Lung microvascular endothelial cell (primary cell): ENCODE results near the gene ZNF319. TPM values are rescaled to one million over a fixed set of nuclear protein-coding genes. Genes with fewer than 3 reads are reported as not detected.

Source experiments
- DNase-seq, 2 donors: peaks; one replicate each; pipeline versions ENCODE4 v3.0.0 to v3.0.0-alpha.2; 2010; ENCODE audit warnings: low read depth in 2 of 2
- total RNA-seq: library from RNA; depleted of rRNA; stranded (reverse); fragments of >200 nt; gene quantifications from 2 replicates; pipeline ENCODE4 v1.2.1, GENCODE V29; 2014

Gene ZNF319
- total RNA-seq, 1 donor from 2014 or later, result 2.4 TPM

DNA sequence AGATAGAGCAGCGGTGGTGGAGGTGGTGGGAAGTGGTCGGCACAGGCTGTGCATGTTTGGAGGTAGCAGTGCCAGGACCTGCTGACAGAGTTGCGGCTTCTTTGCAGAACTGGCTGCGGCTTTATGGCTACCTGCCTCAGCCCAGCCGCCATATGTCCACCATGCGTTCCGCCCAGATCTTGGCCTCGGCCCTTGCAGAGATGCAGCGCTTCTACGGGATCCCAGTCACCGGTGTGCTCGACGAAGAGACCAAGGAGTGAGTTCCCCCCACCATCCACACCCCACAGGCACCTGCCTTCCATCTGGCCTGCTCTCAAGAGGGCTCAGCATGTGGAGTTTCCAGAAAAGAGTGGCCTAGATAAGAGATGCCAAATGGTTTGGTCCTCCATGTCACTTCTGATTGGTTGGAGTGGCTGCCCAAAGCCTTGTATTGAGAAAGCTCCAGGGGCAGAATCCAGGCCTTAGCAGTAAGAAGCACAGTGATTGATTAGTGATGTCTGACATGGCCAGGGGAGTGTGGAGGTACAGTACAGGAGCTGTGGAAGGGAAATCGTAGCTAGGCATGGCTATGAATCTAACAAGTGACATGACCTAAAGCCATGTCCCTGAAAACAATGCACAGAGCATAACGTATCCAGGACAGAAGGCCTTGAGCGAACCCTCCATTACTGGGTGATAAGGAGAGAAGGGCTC lies 37.0 kb upstream of the ZNF319 start:
- no peak for DNase-seq

DNA sequence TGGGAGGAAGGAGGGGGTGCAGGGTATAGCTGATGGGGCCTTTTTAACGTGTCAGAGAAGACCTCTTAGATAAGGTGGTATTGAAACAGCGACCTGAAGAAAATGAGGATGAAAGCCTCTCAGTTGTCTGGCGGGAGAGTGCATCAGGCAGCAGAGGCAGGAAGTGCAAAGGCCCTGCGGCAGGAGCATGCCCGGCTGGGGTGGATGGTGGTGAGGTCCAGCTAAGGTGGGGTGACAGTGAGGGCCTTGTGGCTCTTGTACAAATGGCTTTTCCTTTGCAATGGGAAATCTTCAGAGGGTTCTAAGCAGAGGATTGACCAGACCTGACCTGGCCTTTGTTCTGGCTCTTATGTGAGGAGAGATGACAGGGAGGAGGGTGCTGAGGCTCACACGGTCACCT lies 36.5 kb upstream of the ZNF319 start:
- DNase-seq, result no peak

DNA sequence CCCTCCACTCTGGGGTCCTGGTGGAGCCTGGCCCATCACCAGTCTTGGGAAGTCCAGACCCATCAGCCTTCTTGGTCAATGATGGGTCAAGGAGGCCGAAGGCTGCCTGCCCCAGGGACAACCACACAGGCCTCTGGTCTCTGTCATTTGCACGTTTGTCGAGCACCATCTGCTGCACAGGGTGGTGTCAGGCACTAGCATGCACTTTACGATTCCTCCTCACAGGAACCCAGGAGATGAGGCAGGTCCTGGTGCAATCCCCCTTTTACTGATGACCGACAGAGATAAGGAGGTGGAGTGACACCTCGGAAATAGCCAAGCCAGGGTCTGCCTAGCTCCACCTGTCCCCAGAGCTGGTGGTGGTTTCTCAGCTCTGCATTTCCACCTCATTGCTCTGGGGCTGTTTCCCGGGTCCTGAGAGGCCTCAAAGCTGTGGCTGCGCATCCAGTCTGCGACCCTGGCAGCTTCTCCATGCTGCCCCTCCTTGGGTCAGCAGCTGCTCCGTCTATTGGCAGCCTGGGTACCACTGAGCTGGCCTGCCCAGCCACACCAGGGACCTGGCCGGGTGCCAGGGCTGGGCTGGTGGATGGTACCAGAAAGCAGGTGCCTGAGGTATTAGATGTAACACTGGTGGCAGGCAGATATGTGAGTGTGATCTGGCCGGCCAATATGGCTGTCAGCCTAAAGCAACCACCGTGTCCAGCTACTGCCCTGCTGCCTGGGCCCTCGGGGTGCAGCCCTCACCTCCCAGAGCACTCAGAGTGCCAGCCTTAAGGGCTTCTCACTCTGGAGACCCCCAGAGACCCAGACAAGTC lies 35.1 kb upstream of the ZNF319 start:
- no peak for DNase-seq

DNA sequence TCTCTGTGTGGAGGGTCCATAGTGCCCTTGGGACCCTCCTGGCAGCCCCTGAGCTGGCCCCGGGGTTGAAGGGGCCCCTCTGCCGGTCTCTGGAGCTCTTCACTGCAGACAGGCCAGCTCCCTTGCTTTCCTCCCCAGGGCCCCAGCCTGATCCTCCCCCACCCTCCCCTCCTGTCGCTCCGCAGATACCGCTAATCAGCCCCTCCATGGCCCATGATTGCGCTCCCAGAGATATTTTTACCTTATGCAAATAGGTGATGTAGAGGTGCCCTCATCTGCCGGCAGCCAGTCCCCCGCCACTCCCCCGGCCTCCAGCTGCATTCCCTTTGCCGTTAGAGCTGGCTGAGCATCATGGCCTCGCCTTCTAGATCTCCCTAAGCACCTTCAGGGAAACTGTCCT lies 34.3 kb upstream of the ZNF319 start:
- DNase-seq, result no peak

DNA sequence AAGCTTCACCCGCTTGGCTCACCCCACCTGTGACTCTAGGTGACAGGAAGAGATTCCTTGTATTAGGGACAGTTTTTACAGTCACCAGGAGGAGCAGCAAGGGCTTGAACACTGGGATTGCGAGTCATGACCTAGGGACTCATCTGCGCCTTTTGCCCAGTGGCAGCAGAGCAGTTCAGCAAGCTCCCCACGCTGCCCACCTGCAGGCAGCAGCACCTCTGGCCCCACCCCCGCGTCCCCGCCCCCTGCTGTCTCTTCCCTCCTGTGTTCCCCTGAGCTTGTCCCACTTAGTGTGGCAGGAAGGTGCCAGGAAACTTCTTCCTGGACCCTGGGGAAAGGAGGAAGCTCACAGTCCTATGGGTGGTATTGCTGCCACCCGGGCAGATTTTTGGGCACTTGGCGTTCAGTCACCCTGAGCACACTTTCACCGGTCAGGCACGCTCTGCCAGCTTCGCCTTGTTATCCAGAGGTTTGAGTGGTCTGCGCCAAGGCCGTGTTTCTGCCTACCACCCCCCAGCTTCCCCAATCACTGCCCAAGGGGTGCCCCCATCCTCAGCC lies 33.7 kb upstream of the ZNF319 start:
- DNase-seq, result no peak

DNA sequence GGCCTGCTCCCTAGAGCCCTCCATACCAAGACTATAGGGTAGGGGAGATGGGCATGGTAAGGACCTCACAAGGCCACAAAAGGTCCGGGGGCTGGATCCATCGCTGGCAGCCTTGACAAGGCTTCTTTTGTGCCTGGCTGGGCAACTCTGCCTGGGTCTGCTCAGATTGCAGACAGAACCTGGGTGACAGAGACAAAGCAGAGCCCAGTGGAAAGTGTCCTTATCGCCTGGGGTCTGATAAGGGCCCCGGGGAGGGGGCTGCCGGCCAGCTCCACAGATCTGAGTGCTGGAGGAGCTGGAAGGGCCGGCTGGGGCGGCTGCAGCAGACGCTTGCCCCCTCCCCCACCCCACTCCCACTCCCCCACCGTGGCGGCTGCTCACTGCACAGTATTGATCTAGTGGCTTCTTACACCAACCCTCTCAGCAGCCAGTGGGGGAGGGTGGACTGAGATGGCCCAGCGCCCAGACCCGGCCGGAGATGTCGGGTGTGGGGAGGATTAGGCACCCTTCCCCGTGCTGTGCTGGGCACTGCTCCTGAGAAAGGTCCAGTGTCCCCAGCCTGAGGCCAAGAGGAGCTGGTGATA lies 32.3 kb upstream of the ZNF319 start:
- no peak for DNase-seq

DNA sequence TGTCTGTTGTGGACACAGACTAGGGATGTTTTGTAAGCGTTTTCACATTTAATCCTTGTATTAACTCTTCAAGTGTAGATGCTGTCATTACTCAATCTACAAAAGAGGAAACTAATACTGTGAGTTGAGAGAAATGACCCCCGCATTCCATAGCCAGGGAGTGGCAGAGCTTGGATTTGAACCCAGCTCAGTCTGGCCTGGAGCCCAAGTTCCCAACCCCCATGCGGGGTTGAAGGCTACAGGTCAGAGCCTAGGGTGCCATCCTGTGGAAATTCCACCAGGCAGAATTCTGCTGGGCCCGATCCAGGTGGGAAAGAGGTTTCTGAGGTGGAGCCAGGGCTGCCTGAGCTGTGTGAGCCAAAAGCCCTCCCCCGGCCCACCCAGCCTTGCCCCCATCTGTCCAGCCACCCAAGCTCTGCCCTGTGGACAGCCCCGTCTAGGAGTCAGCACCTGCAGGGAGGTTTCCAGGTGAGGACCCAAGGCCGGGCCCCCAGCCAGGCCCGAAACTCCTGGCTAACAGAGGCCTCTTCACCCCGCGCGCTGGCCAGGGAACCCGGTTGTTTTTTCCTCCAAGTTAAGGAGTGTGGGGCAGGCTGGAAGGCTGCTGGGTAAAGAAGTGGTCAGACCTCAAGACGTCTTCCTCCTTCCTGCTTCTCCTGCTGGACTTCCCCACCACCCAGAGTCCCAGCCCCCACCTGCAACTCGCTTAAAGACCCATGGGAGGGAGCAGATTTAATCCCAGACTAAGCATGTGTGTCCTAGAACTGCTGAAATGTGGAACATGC lies 30.7 kb upstream of the ZNF319 start:
- DNase-seq, result no peak

DNA sequence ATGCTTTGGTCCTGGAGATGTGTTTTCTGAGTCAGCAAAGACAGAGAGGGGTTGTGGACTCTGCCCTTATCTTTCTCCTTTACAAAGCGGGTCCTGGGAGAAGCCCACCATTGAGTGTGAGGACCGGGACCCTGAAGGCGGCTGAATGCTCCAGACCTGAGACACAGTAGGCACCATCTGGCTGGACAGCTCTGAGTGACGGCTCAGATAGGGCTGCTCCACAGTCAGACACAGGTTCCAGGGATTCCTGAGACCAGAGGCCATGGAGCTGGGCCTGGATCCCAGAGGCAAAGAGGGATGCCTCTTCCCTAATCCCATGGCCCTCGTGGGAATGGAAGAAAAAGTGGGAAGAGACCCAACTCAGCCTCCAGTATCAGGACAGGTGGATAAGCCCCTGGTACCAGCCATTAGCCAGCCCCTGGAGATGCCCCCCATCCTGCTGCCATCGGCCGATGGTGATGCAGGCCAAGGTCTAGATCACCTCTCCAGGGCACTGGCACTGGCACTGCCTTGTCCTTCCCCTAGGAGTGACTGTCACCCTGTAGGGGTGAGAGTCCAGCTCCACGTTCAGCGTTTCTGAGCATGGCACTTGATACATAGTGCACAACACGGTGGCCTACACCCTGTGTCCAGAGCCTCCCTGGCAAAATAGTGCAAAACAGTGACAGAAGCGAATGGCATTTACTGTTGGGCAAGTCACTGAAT lies 29.8 kb upstream of the ZNF319 start:
- no peak for DNase-seq

DNA sequence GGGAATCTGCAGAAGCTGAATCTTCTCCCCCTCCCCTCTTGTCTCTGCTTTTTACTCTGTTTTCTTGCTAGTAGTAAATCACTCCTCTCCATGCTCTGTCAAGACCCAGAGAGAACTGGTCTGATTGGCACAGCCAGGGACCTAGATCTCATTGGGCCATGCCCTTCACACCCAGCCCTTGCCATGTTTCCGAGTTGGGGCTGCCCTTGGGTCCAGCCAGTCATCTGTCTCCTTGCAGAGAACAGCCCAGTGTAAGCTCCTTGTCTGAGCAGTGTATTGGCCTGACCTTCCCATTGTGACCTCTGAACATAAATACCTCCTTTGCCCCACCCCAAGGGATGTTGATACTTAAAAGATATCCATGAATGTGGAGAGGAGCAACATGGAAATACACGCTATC lies 28.9 kb upstream of the ZNF319 start:
- no peak for DNase-seq

DNA sequence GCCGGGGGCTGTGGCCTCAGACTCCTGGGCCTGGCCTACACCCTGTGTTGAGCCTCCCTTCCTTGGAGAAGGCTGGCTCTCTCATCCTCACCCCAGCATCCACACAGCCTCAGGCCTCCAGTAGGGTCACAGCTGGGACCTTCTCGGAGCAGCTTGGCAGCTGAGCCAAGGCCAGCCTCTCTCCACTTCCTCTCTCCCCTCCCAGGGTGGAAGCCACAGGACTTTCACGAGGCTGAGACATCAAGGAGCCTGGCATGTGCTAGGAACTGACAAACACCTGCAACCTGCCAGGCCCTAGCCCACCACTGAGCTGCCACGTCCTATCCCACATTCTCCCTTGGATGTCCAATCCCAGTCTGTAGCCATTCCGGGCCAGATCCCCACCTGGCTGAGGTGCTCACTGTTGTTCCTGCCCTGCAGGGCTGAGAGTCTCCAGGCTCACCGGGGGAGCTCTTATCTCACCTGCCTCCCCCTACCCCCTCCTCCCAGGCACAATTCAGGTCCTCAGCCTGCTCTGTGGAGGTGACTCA lies 28.1 kb upstream of the ZNF319 start:
- no peak for DNase-seq

DNA sequence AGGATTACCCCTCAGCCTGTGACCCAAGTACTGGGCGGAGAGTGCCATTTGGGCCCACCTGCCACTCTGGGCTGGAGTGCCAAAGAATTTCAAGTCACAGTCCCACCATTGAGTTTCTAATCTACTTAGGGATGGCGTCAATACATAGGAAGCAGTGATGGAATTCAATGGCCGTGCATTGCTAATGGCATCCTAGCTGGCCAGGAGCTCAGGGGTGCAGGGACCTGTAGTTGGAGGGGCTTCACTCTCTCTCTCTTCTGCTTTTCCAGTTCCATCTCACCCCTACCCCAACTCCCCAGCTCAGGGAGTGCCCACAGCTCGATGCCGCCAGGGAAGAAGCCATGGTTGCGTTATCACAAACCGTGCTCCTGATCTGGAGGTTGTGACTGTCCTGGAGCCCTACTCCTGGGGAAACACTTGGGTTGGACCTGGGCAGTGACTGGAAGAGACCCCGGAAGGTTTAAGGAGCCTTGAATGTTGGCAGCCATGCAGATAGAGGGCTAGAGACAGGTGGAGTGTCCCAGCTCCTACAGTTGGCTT lies 27.5 kb upstream of the ZNF319 start:
- DNase-seq, result no peak

DNA sequence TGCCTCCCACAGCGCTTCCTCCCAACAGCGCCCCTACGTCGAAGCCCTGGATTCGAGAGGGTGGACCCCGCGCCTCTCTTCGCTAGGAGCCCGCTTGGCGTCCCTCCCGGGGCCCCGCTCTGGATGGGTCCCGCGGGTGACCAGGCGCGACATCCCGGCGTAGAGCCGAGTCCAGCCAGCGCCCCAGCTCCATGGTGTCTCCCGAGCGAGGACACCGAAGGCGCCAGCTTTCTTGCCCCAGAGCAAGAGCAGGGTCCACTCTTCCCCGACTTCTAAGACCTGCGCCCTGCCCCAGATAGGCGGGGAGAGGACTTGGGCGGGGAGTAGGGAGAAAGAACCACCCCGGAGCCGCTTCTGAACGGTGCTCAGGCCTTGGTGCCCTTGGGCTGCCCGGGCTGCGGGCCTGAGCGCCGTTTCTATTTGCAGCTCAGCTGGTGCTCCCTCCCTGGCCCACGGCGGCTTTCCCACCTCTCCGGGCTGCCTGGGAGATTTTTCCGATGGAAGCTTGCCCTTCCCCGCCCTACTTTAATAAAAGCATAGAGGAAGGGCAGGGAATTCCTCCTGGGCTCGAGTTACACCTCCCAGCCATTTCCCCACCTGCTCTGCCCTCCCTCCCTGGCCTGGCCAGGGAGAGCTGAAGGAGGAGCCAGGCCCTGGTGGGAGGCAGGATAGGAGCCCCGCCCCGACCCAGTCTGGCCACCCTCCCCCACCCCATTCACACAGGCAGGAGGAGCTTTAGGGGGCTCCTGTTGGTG lies 26.9 kb upstream of the ZNF319 start:
- DNase-seq, result peak in 1 of 2 donors; percentile 22

DNA sequence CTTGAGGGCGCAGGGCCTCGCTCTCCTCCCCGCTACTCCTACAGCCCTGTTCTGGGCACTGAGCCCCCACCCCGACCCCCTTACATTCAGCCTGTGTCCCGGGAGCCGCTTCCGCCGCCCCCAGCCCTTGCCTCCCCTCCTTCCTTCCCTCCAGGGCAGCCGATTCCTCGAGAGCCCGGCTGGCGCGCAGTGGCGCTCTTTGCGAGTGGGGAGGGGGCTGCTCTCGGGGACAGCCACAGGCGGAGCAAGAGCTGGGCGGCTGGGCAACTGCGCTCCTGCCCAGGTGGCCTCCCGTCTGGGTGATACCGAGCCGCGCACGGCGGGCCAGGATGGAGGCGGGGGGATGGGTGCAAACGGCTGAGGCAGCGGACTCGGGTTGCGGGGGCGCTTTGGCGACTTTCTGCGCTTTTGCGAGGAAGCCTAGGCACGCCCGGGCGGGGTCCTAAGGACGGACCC lies 26.3 kb upstream of the ZNF319 start:
- no peak for DNase-seq

DNA sequence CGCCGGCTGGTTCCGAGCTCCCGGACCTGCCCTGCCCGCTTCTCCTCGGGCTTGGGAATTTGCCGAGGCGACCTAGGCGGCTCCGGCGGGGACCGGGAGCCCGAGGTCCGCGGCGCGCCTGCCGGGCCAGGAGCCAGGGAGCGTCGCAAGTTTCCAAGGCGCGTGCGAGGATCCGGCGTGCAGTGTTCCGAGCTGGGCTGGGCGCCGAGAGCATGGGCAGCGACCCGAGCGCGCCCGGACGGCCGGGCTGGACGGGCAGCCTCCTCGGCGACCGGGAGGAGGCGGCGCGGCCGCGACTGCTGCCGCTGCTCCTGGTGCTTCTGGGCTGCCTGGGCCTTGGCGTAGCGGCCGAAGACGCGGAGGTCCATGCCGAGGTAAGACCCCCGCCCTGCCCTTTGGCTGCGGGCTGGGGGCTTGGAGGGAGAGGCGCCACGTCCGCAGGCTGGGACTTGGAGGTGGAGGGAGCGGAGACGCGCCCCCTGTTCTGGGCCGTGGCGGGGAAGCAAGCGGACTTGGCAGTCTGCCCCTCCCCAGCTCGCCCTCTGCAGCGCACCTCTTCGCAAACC lies 25.8 kb upstream of the ZNF319 start:
- DNase-seq, result peak; percentile 43 to 64

DNA sequence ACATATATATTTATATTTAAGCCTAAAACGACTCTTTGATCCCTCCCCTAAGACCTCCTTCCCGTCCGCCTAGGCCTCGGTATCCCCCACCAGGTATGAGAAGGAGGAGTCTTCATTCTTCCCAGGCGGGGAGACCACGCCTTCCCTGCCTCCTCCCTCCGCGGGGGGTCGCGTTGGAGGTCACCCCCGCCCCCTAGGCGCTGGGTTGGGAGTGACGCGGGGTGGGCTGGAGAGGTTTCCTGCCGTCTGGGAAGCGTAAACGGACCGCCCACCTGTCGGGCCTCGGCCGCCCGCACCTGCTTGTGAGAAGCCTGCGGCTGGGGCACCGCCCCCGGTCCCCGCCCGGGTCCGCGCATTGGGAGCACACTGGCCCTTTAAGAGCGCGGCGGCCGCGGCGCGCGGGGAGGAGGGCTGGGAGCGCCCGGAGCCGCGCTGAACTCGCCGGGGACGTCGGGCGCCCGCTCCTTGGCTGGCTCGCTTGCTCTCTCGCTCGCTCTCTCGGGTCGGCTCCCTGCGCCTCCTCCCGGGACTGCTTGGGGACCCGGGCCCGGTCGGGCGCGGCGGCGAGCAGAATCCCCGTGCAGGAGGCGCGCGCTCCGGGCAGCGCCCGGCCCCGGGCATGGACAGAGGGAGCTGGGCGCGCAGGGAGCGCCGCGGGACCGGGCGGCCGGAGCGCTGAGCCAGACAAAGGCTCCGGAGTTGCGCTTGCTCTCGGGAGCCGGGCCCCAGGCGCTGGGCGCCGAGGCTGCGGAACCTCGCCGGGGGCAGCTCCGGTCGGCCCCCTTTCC lies 25.1 kb upstream of the ZNF319 start, which contains the start of gene MMP15:
MMP15 (plus strand) TSS at position 404 of the 788 bp plus-strand sequence. CDS start 597 bp downstream, outside the sequence.
- peak; percentile 72 to 75 for DNase-seq

DNA sequence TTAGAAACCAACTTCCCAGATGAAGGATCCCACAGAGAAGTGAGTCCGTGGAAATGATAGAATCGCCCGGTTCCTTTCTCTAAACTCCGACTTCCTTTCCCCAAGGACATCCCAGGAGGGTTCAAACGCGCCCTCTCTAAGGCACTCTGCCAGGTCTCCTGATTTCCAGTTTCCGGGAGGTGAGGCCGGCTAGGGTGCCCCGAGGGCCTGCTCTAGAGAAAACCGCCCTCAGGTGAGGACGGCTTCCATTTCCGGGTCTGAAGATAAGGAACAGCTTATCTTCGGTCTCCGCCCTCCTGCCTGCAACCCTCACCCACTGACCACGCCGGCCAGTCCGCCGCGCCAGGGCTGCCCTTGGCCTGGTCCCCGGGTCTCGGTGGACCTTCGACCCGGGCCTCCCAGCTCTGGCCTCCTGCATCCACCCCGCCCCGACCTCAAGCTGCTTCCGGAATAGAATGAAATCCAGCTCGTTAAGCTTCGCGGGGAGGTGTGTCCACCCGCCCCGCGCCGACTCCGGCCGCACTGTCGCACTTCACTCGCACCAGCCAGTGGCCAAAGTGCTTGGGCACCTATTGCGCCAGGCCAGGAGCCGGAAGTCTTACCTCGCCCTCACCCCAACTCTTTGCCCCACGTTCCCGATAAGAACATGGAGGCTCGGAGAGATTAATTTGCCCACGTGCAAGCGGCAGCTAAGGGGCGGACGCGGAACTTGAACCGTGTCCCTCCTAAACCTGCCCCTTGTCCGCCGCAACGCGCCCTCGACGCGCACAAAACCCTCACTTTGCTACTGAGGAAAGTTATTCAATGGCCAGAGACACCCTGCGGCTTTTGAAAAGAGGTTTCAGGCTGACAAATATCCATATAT lies 24.2 kb upstream of the ZNF319 start:
- DNase-seq, result peak; percentile 34 to 40
